ENCODE data around the gene PER2.
A peak's percentile ranks its signal among the peaks of the same experiment; 100 is the strongest.

PER2 gene

DNA sequence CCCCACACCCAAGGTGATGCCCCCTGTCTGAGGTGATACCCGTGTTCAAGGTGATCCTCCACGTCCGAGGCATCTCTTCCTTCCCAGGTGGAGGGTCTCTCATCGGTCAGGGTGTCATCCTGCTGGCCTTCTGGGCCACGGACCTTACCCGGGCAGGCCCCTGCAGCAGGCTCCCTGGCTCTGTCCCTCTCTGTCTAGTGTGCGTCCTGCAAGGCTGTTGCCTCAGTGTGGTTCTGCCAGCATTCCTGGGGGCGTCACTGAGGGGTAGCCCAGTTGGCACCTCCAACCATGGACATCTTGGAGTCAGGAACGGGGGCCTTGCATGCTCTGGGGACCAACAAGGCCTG, 5.6 kb upstream of the PER2 start:
- Histone ChIP-seq H2BK120ac (ENCODE audit: insufficient read depth, low read length, poor library complexity) (no peak overlapping the region), H2AK5ac (ENCODE audit: low read length) (no peak overlapping the region), H2BK5ac (ENCODE audit: low read depth, low read length, poor library complexity) (no peak overlapping the region), H3K36me3 (ENCODE audit: control insufficient read depth in 1 of 2, insufficient read depth in 2 of 2, low read length in 2 of 2) (no peaks in the 10 kb centered on the region), H3K18ac (ENCODE audit: low read length) (no peak overlapping the region), H3K9ac (ENCODE audit: low read length) (no peak overlapping the region), H3K23ac (ENCODE audit: low read length) (no peak overlapping the region), H3K4me2 (ENCODE audit: low read length) (no peak overlapping the region), H3K9me3 (ENCODE audit: insufficient read depth, low read depth, low read length) (no peaks in the 10 kb centered on the region), H3K27me3 (ENCODE audit: insufficient read depth, low read length) (no peaks in the 10 kb centered on the region), H2BK12ac (ENCODE audit: low read length) (no peak overlapping the region), H3K27ac (ENCODE audit: low read depth, low read length) (no peak overlapping the region), H3K79me1 (ENCODE audit: low read length) (no peaks in the 10 kb centered on the region), H4K8ac (ENCODE audit: low read depth, low read length) (no peak overlapping the region), H2AFZ (ENCODE audit: insufficient read depth, low read length, poor library complexity) (no peak overlapping the region), H3K4me3 (ENCODE audit: low read depth, low read length) (no peak overlapping the region), H4K12ac (ENCODE audit: low read depth, low read length) (no peak overlapping the region), H3K79me2 (ENCODE audit: control insufficient read depth, insufficient read depth, low read length, poor library complexity) (no peaks in the 10 kb centered on the region), H4K91ac (ENCODE audit: low read depth, low read length) (no peak overlapping the region), H3K4me1 (ENCODE audit: control insufficient read depth in 1 of 2, insufficient read depth in 2 of 2, low read length in 2 of 2) (peaks cover 0 to 4% of the 10 kb centered on the region in 2 experiments), H3K14ac (ENCODE audit: low read length) (no peak overlapping the region), H3K4ac (ENCODE audit: low read depth, low read length) (no peak overlapping the region)
- no peak for DNase-seq
- no CpG with 5 or more reads among the region's 9 CpGs for WGBS (ENCODE audit: extremely low coverage, insufficient coverage, insufficient read length)

DNA sequence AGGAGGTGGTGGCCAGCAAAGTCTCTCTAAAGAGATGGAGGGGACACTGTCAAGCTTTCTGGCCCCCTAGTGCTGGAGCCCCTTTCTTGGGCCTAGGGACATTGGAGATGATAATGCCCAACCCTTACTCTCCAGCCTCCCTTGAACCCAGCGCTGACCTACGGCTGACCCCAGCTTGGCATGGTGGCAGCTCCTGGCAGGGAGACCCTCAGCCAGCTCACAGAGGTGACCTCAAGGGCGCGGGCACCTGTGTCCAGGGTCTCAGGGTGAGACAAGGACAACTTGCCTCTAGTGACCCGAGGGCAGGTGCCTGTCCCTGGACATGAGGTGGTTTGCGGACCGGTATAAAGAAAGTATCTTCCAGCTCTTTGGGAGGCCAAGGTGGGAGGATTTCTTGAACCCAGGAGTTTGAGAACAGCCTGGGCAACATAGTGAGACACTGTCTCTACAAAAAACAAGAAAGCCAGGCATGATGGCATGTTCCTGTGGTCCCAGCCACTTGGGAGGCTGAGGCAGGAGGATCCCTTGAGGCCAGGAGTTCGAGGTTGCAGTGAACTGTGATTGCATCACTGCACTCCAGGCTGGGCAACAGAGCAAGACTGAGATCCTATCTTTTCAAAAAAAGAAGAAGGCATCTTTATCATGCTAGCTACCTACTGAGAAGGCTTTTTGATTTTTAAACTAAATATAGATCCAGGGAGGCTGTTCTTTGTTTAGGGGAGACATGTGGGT, 3.3 kb upstream of the PER2 start:
- no peak overlapping the region for H3K9ac ChIP-seq (ENCODE audit: low read length)
- H4K8ac ChIP-seq (ENCODE audit: low read depth, low read length): no peak overlapping the region
- peak overlapping the region; percentile 31 for H3K4me3 ChIP-seq (ENCODE audit: low read depth, low read length)
- H2AFZ ChIP-seq (ENCODE audit: insufficient read depth, low read length, poor library complexity): no peak overlapping the region
- peaks cover 5 to 14% of the 10 kb centered on the region in 2 experiments for H3K4me1 ChIP-seq (ENCODE audit: control insufficient read depth in 1 of 2, insufficient read depth in 2 of 2, low read length in 2 of 2)
- peaks cover 3% of the 10 kb centered on the region for H3K79me1 ChIP-seq (ENCODE audit: low read length)
- H3K4me2 ChIP-seq (ENCODE audit: low read length): no peak overlapping the region
- DNase-seq: no peak
- no peak overlapping the region for H4K91ac ChIP-seq (ENCODE audit: low read depth, low read length)
- H2BK120ac ChIP-seq (ENCODE audit: insufficient read depth, low read length, poor library complexity): no peak overlapping the region
- no peak overlapping the region for H3K27ac ChIP-seq (ENCODE audit: low read depth, low read length)
- no peaks in the 10 kb centered on the region for H3K9me3 ChIP-seq (ENCODE audit: insufficient read depth, low read depth, low read length)
- no peak overlapping the region for H3K18ac ChIP-seq (ENCODE audit: low read length)
- H3K23ac ChIP-seq (ENCODE audit: low read length): no peak overlapping the region
- H4K12ac ChIP-seq (ENCODE audit: low read depth, low read length): no peak overlapping the region
- WGBS (ENCODE audit: extremely low coverage, insufficient coverage, insufficient read length): no CpG with 5 or more reads among the region's 8 CpGs
- H3K4ac ChIP-seq (ENCODE audit: low read depth, low read length): no peak overlapping the region
- no peak overlapping the region for H2BK12ac ChIP-seq (ENCODE audit: low read length)
- H3K36me3 ChIP-seq (ENCODE audit: control insufficient read depth in 1 of 2, insufficient read depth in 2 of 2, low read length in 2 of 2): no peaks in the 10 kb centered on the region
- H3K79me2 ChIP-seq (ENCODE audit: control insufficient read depth, insufficient read depth, low read length, poor library complexity): no peaks in the 10 kb centered on the region
- H2BK5ac ChIP-seq (ENCODE audit: low read depth, low read length, poor library complexity): no peak overlapping the region
- no peak overlapping the region for H3K14ac ChIP-seq (ENCODE audit: low read length)
- no peaks in the 10 kb centered on the region for H3K27me3 ChIP-seq (ENCODE audit: insufficient read depth, low read length)
- no peak overlapping the region for H2AK5ac ChIP-seq (ENCODE audit: low read length)

DNA sequence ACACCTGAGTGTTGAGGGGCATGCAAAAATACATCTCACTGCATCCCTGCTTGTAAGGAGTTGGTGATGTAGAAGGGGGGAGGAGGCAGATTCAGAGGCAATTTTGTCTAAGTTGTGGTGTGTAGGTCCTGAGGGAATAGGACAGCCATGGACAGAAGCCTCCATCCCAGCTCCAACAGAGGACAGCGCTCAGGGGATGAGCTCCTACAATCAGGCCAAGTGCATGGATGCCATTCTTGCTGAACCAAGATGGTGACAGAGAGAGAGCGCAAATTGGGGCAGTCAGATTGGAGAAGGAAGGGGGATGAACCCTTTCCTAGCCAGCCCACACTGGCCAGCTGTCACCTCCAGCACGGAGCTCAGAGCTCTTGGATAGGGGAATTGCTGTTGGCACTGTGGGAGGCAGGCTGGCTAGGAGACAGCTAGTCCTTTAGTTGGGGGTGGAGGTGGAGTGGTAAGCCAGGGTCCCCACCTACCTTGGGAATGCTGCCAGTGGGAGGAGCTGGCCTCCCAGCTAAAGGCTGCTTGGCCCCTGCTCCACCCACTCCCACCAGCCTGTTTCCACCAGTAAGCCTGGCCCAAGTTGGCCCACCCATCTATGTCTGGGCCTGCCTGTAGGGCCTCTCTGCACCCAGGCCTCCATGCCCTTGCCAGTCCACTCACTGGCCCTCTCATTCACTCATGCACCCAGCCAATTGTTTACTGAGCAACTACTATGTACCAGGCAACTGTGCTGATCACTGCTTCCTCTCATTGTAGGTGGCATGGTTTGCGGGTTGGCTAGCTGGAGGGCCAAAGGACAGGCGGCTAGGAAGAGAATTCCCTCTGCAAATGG, 2.5 kb upstream of the PER2 start:
- Histone ChIP-seq H3K27ac (ENCODE audit: low read depth, low read length) (no peak overlapping the region), H2AK5ac (ENCODE audit: low read length) (no peak overlapping the region), H3K27me3 (ENCODE audit: insufficient read depth, low read length) (no peaks in the 10 kb centered on the region), H3K79me1 (ENCODE audit: low read length) (peaks cover 3% of the 10 kb centered on the region), H2BK12ac (ENCODE audit: low read length) (no peak overlapping the region), H3K4me2 (ENCODE audit: low read length) (no peak overlapping the region), H3K4me3 (ENCODE audit: low read depth, low read length) (peak overlapping the region; percentile 31), H4K91ac (ENCODE audit: low read depth, low read length) (no peak overlapping the region), H2BK5ac (ENCODE audit: low read depth, low read length, poor library complexity) (no peak overlapping the region), H3K18ac (ENCODE audit: low read length) (no peak overlapping the region), H3K9me3 (ENCODE audit: insufficient read depth, low read depth, low read length) (no peaks in the 10 kb centered on the region), H3K4me1 (ENCODE audit: control insufficient read depth in 1 of 2, insufficient read depth in 2 of 2, low read length in 2 of 2) (peaks cover 9 to 22% of the 10 kb centered on the region in 2 experiments), H4K8ac (ENCODE audit: low read depth, low read length) (no peak overlapping the region), H3K36me3 (ENCODE audit: control insufficient read depth in 1 of 2, insufficient read depth in 2 of 2, low read length in 2 of 2) (no peaks in the 10 kb centered on the region), H3K23ac (ENCODE audit: low read length) (no peak overlapping the region), H3K79me2 (ENCODE audit: control insufficient read depth, insufficient read depth, low read length, poor library complexity) (no peaks in the 10 kb centered on the region), H3K4ac (ENCODE audit: low read depth, low read length) (no peak overlapping the region), H4K12ac (ENCODE audit: low read depth, low read length) (no peak overlapping the region), H3K9ac (ENCODE audit: low read length) (no peak overlapping the region), H2BK120ac (ENCODE audit: insufficient read depth, low read length, poor library complexity) (no peak overlapping the region), H3K14ac (ENCODE audit: low read length) (no peak overlapping the region), H2AFZ (ENCODE audit: insufficient read depth, low read length, poor library complexity) (no peak overlapping the region)
- WGBS (ENCODE audit: extremely low coverage, insufficient coverage, insufficient read length): no CpG with 5 or more reads among the region's 5 CpGs
- DNase-seq: no peak

DNA sequence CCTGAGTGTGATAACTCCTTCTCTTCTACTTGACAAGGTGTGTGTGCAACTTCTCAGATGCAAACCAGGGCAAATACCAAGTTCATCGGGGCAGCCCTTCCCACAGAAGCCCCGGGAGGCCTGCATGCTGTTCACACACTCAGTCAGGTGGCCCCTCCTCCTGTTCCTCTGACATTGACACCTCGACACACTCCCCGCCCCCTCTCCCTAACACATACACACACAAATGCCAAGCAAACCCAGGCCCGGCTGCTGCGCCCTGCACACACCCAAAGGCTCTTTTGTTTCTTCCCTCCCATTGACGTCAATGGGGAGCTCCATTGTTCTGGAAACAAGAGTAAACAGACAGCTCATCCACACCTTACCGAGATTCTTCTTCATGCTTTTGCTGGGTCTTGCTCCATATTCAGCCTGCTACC, 1.7 kb upstream of the PER2 start:
- Histone ChIP-seq H2AK5ac (ENCODE audit: low read length) (no peak overlapping the region), H3K18ac (ENCODE audit: low read length) (no peak overlapping the region), H3K27ac (ENCODE audit: low read depth, low read length) (no peak overlapping the region)

More for the DNA sequence above, 1.7 kb upstream of the PER2 start:
- peaks cover 5% of the 10 kb centered on the region for H3K79me1 ChIP-seq (ENCODE audit: low read length)
- peak in 1 of 2 donors; percentile 8 for DNase-seq
- no peak overlapping the region for H2AFZ ChIP-seq (ENCODE audit: insufficient read depth, low read length, poor library complexity)
- no peak overlapping the region for H3K4me2 ChIP-seq (ENCODE audit: low read length)
- no peak overlapping the region for H4K8ac ChIP-seq (ENCODE audit: low read depth, low read length)
- no peak overlapping the region for H2BK12ac ChIP-seq (ENCODE audit: low read length)
- no peak overlapping the region for H2BK120ac ChIP-seq (ENCODE audit: insufficient read depth, low read length, poor library complexity)
- peaks cover 15 to 27% of the 10 kb centered on the region in 2 experiments for H3K4me1 ChIP-seq (ENCODE audit: control insufficient read depth in 1 of 2, insufficient read depth in 2 of 2, low read length in 2 of 2)
- H3K4me3 ChIP-seq (ENCODE audit: low read depth, low read length): no peak overlapping the region
- no CpG with 5 or more reads among the region's 8 CpGs for WGBS (ENCODE audit: extremely low coverage, insufficient coverage, insufficient read length)
- peaks cover under 1% of the 10 kb centered on the region for H3K79me2 ChIP-seq (ENCODE audit: control insufficient read depth, insufficient read depth, low read length, poor library complexity)
- no peak overlapping the region for H3K23ac ChIP-seq (ENCODE audit: low read length)
- no peaks in the 10 kb centered on the region for H3K36me3 ChIP-seq (ENCODE audit: control insufficient read depth in 1 of 2, insufficient read depth in 2 of 2, low read length in 2 of 2)
- no peak overlapping the region for H3K9ac ChIP-seq (ENCODE audit: low read length)
- no peak overlapping the region for H2BK5ac ChIP-seq (ENCODE audit: low read depth, low read length, poor library complexity)
- no peak overlapping the region for H3K4ac ChIP-seq (ENCODE audit: low read depth, low read length)
- no peak overlapping the region for H4K91ac ChIP-seq (ENCODE audit: low read depth, low read length)
- no peaks in the 10 kb centered on the region for H3K27me3 ChIP-seq (ENCODE audit: insufficient read depth, low read length)
- H3K9me3 ChIP-seq (ENCODE audit: insufficient read depth, low read depth, low read length): no peaks in the 10 kb centered on the region
- H4K12ac ChIP-seq (ENCODE audit: low read depth, low read length): no peak overlapping the region
- H3K14ac ChIP-seq (ENCODE audit: low read length): no peak overlapping the region

Measured in trophoblast cell (in vitro differentiated cells and primary cell).